GM12874 (cell line): ENCODE results near the gene OR2T4.

Experiments used
- CTCF ChIP-seq: IDR thresholded peaks from 2 replicates; pipeline ENCODE4 v1.5.1; 2011; ENCODE audit warnings: low read depth, mild to moderate bottlenecking, control low read depth, low read length, moderate library complexity; ENCODE audit not compliant: insufficient read depth

The OR2T4 gene

GRCh38 chr1:248372394-248372793, 10.9 kb downstream of the OR2T4 start:
- no peak for TF ChIP-seq CTCF

GRCh38 chr1:248373761-248374160, 12.3 kb downstream of the OR2T4 start:
- no peak for TF ChIP-seq CTCF

GRCh38 chr1:248375446-248375845, 14.0 kb downstream of the OR2T4 start, which contains the start of gene OR2T6:
OR2T6 (plus strand) TSS chr1:248375746; CDS start chr1:248387609, 11,863 bp downstream.
- TF ChIP-seq CTCF: no peak

- TF ChIP-seq CTCF: no peak
Observed at GRCh38 chr1:248376916-248377315, 15.5 kb downstream of the OR2T4 start.

- no peak for TF ChIP-seq CTCF
Observed at GRCh38 chr1:248380854-248381253, 19.4 kb downstream of the OR2T4 start.

GRCh38 chr1:248388426-248388825, 27.0 kb downstream of the OR2T4 start:
- TF ChIP-seq CTCF: no peak

- no peak for TF ChIP-seq CTCF
Observed at GRCh38 chr1:248393050-248393449, 31.6 kb downstream of the OR2T4 start.

- TF ChIP-seq CTCF: no peak
Observed at GRCh38 chr1:248402748-248403147, 41.3 kb downstream of the OR2T4 start, which contains the start of gene OR2T1. OR2T1 (plus strand) TSS chr1:248403048; CDS start chr1:248406148, 3,100 bp downstream.
